NCI-H187 (cell line): ENCODE measurements around the gene GBP2.
A peak's percentile ranks its signal among the peaks of the same experiment; 100 is the strongest.
"Not testable (repeated sequence)": the region's sequence is repeated elsewhere in the genome, so short reads cannot be mapped to it uniquely, and the experiment has no call there.

ENCODE experiments used
- DNase-seq, 2 experiments: peaks; one replicate each; lab custom pipeline; 2025; lab: John Stamatoyannopoulos, UW

Gene GBP2

DNA sequence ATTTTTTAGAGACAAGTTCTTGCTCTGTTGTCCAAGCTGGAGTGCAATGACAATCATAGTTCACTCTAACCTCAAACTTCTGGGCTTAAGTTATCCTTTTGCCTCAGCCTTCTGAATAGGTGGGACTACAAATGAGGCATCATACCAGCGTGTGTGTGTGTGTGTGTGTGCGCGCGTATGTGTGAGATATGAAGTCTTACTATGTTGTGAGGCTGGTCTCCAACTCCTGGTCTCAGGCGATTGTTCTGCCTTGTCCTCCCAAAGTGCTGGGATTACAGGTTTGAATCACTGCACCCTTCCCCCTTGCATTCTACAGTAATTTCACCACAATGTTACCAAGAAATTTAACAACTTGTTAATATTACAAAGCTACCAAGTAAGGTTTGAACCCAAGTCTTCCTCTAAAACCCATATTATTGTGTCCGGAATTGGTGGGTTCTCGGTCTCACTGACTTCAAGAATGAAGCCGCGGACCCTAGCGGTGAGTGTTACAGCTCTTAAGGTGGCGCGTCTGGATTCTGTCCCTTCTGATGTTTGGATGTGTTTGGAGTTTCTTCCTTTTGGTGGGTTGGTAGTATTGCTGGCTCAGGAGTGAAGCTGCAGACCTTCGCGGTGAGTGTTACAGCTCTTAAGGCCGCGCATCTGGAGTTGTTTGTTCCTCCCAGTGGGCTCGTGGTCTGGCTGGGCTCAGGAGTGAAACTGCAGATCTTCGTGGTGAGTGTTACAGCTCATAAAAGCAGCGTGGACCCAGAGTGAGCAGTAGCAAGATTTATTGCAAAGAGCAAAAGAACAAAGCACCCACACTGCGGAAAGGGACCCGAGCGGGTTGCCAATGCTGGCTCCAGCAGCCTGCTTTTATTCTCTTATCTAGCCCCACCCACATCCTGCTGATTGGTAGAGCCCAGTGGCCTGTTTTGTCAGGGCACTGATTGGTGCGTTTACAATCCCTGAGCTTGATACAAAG lies 970 bp upstream of the GBP2 start:
- not testable (repeated sequence) for DNase-seq

DNA sequence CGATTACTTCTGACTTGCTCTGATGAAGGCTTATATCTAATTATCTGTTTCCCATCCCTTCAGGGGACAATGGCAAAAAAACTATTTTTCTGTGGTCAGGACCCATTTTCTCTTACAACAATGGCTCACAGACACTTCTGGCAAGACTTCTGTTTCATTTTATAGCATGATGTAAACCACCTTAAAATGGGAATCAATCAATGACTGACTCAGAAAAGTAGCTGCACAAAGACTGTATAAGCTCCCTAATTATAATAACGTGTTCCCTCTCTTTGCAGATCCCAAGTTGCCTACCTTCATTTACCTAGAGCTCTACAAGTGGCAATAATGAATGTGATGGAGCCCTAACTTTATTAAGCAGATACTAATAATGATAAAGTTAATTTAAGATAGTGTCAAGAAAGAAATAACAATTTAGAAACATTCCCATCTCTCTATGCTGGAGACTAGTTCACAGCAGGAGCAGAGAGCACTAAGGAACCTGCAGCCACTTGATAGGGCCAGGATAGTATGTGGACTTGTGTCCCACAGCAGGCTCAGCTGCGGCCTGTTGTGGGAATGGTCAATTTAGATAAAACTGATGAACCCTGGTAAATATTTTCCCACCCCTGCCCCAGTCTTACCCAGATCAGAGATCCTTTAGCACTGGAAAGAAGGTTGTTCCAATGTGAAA lies 538 bp downstream of the GBP2 start:
- no peak for DNase-seq

DNA sequence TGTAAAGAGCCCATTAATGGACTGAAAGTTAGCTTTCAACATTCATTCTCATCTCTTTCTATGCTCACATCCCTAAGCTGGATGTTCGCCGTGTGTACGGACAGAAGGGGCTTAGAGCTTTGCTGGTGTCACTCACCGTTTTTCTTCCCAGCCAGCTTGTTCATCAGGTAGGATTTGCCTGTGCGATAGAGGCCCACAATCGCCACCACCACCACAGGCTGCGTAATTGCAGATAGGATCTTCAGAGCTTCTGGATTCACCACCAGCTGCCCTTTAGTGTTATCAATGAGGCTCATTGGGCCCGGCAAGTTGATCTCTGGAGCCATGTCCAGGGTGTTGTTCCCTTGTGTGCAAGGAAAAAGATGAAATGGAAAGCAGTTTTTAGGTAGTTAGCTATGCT lies 4.3 kb downstream of the GBP2 start:
- DNase-seq, result no peak

DNA sequence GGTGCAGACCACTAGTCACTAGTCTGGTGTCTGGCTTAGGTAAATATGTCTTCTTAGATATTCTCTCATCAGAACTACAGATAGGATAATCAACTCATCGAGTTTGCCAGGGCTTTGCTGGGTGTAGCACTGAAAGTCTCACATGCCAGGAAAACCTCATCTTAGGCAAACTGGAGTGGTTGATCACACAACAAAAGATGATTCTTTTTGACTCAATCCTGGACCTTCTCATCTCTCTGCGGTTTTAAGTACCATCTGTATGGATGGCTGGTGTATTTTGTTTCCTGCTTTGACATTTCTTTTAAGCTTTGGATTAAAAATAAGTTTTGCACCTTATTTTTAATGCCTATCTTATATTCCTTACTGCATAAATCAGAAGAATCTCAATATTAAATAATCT lies 11.3 kb downstream of the GBP2 start:
- DNase-seq, result no peak

DNA sequence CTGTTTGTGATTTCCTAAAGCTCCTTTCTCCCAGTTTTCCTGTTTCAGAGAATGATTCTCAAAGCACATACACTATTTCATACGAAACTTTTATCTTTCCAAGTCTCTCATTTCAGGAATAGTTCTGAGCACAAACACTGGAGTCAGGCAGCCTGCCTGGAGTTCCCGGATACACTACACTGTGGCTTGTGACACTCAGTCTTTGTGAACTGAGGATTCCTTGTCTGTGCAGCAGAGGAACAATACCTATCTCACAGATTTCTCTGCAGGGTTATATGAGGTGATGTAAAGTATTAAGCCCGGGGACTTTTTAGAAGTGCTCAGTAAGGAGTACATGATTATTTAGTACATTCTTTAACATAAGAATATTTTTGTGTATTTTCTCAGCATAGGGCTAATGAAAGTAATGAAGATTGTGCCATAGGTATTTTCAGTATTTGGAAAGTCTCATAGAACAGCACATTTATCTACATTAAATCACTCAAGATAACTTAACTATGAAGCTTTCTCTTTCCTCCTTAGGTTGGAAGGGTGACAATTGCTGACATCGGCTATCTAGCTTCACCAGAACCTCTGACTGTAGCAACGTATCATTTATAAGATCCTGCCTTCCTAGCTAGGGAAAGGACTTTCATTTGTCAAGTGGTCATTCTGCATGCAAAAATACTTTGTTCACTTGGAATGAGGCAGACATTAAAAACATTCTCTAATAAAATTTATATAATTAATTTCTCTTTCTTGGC lies 12.9 kb downstream of the GBP2 start:
- DNase-seq, result no peak

DNA sequence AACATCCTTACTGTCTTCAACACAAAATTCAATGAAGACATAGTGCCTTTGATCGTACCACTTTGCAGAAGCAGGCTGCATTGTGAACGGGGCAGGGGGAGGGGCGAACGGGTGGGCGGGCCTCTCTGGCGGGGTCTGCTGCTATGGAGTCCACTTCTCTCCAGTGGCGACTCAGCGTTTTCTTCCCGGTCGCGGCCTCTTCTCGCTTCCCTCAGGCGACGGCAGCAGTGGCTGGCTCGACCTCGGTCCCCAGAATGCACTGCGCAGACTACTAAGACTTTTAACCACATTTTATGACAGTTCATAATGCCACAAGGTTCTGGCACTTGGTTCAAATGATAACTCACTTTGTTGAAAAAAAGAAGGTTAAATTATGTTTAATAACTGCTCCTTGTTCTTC lies 21.2 kb downstream of the GBP2 start:
- DNase-seq, result no peak

DNA sequence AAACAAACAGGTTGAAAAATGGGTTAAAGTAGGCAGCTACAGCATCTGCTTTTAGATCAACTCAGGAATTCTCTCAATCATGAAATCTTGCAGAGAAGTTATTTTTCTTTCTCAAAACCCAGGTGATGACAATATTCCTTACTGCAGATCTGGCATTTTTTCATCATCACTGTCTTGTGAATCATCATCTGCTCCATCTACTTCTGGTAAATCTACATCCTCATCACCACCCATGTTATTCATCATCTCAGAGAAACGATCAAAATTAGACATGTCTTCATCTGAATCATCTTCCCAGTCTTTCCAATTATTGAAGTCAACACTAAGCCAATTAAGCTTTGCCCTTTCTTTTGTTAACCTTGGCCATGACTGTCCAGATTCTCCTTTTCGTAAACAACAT lies 21.8 kb downstream of the GBP2 start:
- DNase-seq, result no peak

DNA sequence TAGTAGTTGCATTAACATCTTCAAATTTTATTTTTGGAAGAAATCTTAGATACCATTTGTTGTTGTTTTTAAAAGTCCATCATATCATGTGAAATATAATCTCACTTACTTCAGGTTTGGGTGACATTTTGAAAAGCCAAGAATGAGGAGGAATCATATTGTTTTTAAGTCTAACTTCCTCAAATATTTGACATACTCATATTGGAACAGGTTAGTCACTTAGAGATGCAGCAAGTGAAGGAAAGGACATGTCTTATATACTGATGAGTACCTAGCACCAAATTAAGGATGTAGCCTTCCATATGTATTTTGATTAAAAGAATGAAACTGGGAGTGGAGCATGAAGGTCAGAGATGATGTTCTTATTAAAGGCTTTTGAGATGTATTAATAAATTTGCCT lies 23.9 kb downstream of the GBP2 start:
- DNase-seq, result no peak

DNA sequence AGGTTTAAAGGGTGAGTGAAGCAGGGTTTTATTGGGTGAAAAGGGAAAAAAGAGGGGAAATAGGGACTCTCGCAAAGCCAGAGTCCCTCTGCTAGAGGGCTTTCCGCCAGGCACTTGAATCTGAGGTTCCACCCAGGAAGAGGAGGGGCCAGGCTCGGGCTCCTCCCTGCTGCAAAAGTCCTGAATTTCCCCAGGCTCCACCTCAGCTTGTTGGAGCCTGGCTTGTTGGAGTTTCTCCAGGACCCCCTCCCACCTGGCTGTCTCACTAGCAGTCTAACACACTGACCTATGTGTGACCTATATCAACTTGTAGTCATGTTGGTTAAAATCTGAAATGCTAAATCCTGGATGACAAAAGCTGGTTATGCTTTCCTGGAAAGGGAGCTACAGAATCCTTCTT lies 25.5 kb downstream of the GBP2 start:
- no peak for DNase-seq

DNA sequence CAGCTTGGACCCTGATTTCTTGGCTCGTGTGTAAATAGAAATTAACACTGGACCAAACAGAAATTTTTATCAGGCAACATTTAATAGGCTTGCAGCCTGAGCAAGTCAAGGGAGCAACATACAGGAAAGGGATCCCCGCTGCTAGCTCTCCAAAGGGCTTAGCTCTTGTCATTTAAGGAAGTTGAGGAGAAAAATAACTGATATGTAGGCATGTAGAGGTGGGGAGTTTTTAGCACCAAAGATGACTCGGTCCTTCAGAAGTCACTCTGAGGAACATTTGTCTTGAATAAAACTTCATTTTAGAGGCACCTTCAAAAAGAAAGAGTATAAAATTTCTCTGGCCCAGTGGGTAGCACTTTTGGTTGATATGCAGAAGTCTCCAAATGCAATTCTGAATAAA lies 27.1 kb downstream of the GBP2 start:
- no peak for DNase-seq

DNA sequence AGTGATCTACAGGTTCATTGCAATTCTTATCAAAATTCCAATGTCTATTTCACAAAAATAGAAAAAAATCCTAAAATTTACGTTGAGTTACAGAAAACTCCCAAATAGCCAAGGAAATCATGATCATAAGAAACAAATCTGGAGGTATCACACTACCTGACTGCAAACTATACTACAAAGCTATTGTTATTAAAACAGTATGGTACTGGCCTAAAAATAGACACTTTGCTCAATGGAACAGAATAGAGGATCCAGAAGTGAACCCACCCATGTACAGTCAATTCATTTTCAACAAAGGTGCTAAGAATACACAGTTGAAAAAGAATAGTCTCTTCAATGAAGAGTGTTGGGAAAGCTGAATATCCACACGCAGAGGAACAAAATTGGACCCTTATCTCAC lies 30.2 kb downstream of the GBP2 start:
- no peak for DNase-seq

DNA sequence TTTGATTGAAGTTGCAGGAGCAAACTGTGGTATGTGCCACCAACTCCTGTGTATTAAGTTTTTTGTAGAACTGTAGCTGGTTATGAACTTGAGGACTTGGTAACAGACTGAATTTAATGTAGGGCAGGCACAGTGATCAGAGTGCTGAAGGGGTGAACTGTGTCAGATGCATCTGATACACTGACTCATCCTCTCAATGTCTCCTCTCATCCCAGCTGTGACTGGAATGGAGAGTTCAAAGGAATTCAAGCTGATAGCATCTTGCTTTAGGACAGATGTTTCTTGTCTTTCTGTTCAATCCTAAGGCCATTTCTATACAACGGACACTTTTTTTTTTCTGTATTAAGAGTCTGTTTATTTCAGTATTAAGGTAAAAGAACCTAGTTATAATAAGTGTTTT lies 36.0 kb downstream of the GBP2 start:
- no peak for DNase-seq

DNA sequence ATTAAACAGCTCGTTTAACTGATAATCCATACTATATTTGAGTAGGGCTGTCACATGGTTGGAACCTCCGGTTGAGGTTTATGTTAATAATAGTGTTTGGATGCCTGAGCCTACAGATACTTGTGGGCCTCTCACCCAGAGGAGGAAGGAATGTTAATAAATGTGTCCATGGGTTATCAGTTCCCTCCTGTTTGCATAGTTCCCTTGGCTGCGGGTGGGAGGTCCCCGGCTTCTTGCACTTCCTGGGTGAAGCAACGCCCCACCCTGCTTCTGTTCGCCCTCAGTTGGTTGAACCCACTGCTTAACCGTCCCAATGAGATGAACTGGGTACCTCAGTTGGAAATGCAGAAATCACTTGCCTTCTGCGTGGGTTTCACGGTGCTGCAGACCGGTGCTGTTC lies 37.3 kb downstream of the GBP2 start:
- no peak for DNase-seq

DNA sequence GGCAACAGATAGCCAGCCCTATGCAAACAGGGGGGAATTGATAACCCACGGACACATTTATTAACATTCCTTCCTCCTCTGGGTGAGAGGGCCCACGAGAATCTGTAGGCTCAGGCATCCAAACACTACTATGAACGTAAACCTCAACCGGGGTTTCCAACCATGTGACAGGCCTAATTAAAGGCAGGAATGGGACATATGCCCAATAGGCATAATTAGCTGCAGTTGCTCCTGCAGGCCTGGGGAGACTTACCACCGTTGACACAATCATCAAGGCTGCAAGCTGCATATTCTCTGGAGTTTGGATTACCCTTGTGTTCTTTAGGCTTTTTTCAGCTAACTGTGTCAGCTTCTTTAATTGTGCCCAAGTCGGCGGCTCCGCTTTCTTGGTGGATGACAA lies 38.7 kb downstream of the GBP2 start:
- DNase-seq, result no peak

DNA sequence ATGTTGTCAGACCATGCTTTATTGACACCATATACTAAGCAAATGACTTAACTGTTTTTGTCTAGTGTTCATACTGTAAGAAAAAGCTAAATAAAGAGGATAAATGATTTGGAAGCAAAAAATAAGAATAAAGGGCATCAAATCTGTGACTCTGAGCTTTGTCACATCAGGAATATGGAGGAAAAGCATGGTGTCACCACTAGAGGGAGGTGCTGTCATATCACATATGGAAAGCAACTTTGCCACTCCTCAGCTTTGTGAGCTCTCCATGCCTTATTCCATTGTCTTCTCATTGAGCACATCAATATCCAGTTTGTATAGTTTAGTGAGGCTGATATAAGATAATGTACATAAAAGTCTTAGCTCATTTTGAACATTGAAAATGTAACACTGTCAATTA lies 40.1 kb downstream of the GBP2 start:
- peak in 1 of 2 experiments; percentile 8 for DNase-seq

DNA sequence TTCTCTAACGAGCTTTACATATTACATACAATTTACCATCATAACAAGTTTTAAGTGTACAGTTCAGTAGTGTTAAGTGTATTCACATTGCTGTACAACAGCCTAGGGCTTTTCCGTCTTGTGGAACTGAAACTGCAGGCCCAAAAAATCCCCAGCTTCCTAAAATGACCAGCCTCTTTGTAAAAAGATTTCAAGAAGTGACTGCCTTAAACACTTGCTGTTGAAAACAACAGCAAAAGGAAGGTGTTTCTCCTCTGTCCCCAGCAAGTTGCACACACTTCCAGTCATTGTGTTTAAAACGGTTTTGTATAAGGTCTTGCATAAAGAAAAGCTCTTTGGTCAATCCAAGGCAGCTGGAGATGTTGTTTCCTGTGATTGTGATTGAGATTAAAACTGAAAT lies 44.9 kb downstream of the GBP2 start:
- DNase-seq, result no peak

DNA sequence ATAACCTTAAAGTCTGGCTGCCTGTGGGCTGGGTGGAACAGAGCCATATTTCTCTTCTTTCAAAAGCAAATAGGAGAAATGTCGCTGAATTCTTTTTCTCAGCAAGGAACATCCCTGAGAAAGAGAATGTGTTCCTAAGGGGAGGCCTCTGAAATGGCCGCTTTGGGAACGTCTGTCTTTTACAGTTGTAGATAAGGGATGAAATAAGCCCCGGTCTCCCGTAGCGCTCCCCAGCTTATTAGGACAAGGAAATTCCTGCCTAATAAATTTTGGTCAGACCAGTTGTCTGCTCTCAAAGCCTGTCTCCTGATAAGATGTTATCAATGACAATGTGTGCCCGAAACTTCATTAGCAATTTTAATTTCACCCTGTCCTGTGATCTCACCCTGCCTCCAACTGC lies 45.8 kb downstream of the GBP2 start:
- DNase-seq, result not testable (repeated sequence)

DNA sequence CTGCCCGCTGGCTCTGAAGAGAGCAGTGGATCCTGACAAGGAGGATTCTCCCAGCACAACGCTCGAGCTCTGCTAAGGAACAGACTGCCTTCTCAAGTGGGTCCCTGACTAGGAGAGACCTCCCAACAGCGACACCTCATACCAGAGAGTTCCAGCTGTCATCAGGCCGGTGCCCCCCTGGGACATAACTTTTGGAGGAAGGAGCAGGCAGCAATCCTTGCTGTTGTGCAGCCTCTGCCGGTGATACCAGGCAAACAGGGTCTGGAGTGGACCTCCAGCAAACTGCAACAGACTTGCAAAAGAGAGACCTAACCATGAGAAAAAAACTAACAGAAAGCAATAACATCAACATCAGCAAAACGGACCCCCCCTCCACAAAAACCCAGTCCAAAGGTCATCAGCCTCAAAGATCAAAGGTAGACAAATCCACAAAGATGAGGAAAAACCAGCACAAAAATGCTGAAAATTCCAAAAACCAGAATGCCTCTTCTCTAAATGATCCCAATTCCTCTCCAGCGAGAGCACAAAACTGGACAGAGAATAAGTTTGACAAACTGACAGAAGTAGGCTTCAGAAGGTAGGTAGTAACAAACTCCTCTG lies 53.3 kb downstream of the GBP2 start:
- DNase-seq, result not testable (repeated sequence)

DNA sequence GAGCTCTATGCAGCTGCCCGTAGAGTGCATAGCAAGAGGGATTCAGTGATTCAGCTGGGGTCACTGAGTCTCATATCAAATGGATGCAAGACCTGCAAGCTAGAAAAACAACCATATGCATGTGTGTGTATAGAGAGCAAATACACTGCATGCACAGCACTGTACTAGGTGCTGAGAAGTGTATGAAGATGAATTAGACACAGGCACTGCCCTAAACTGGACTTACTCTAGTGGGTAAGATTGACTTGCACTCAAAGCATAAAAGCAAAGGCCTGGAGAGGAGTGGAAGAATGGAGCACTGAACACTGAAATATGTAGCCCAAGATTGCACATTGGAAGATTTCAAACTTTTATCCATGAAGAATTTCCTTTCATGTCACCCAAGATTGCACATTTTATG lies 55.4 kb downstream of the GBP2 start:
- no peak for DNase-seq

DNA sequence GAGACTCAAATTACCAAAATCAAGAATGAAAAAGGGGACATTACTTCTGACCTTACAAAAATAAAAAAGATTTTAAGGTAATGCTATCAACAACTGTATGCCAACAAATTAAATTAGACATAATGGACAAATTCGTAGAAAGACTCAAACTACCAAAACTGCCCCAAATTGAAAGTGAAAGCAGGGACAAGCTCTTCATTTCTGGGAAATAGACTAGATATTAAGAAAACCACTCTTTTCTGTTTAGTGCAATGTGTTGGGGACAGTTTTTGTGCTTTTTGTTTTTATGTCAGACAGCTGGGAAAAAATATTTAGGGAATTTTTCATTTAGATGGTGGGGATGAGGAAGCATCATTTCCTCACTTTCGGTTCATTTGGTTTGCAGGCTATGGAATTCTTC lies 56.0 kb downstream of the GBP2 start:
- DNase-seq, result no peak

DNA sequence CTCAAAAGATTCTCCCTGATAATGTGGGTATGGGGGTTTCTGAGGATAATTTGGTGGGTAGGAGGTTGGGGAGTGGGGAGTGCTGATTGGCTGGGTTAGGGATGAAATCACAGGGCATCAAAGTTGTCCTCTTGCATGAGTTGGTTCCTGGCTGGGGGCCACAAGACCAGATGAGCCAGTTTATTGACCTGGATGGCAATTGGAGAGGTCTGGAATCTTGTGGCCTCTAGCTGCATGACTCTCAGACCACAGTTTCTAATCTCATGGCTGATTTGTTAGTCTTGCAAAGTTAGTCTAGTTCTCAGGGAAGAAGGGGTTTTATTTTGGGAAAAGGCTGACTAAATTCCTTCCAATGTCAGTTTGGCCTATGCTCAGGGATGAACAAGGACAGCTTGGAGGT lies 57.6 kb downstream of the GBP2 start:
- no peak for DNase-seq

DNA sequence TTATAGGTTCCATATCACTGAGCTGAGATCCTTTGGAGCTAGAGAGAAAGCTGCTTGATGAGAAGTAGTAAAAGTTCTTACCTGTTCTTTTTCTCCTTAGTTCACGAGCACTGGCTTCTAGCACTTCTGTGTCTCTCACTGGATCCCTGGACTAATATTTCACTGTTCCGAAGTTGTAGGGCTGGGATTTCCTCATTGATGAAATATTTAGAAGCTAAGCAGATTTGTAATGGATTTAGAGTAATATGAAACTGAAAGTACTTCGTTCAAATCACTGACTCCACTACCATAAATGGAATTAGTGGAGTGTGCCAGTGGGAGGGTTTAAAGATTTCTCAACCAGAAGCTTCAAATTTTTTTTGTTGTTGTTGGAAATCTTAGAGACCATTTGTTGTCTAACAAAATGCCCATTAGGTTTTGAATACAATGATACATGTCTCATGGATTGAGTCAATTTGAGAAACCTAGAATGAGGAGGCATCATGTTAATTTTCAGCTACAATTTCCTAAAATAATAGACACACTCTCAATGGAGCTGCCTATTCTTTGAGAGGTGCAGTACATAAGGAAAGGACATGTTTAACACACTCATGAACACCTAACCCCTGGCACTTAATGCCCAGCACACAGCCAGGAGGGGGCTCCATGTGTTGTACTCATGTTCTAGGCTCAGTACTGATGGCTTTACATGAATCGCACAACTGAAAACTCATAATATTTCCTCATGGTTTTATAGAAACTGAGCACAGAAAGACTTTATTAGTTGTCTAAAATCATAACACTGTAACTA lies 60.6 kb downstream of the GBP2 start, which contains the start of gene GBP1:
Gene GBP1, minus strand, starts transcription at position 130 of the 790 bp plus-strand sequence. CDS start 1,974 bp downstream, outside the sequence.
- no peak for DNase-seq
